SU-DHL-6 (cell line): ENCODE data around the gene VEGFA.

Experiments used
- CTCF ChIP-seq: fragments of 200-600 bp; sonication (generic); IDR thresholded peaks from one replicate; pipeline ENCODE4 v1.5.1; 2017; ENCODE audit warnings: antibody characterized with exemption, mild to moderate bottlenecking, low read length, moderate library complexity; ENCODE audit not compliant: insufficient read depth, poor library complexity, severe bottlenecking
- EZH2phosphoT487 ChIP-seq: fragments of 200-600 bp; sonication (generic), shearing (Covaris generic); conservative IDR thresholded peaks from 2 replicates; pipeline ENCODE4 v1.6.1; 2018; ENCODE audit warnings: mild to moderate bottlenecking, antibody characterized with exemption, low read length, moderate library complexity, mixed read lengths

GRCh38 chr6:43828711-43829110, 58.7 kb downstream of the VEGFA start:
- TF ChIP-seq CTCF (no peak), EZH2phosphoT487 (no peak)
